Hematopoietic multipotent progenitor cell treated with erythropoietin and hydrocortisone succinate and interleukin-3 and kit ligand, for 6 days (in vitro differentiated cells): ENCODE results near the gene C9orf57.
A peak's percentile ranks its signal among the peaks of the same experiment; 100 is the strongest.
"Not testable (repeated sequence)": the region's sequence is repeated elsewhere in the genome, so short reads cannot be mapped to it uniquely, and the experiment has no call there.

Experiments used
- DNase-seq: peaks from one replicate; pipeline ENCODE4 v3.0.0-alpha.2; 2015

Gene C9orf57, protein sequence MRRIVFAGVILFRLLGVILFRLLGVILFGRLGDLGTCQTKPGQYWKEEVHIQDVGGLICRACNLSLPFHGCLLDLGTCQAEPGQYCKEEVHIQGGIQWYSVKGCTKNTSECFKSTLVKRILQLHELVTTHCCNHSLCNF

DNA sequence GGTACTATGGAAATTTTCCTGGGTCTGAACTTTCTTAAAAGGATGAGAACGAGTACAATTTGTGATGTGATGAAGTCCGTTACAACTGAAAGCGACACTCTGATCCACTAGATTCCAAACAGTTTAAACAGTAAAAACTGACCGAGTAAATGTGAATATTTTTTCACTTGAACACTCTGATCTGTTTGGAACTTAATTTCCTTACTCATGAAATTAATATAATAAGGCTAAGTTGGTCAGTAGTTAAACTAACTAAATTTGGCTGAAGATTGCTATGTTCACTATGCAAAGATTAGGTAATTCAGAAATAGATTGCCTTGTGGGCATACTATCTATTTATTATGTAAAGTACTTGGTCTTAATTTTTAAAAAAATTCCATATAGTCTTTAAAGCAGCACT is at the start of gene C9orf57:
Gene C9orf57, minus strand, starts transcription at position 101 of the 400 bp plus-strand sequence. CDS start 1,282 bp downstream, outside the sequence.
- no peak for DNase-seq

GRCh38 chr9:72102520-72102919 is 42.1 kb upstream of the C9orf57 start:
- DNase-seq = no peak

GRCh38 chr9:72095520-72095919 is 35.1 kb upstream of the C9orf57 start:
- DNase-seq = not testable (repeated sequence)

GRCh38 chr9:72092820-72093219 is 32.4 kb upstream of the C9orf57 start:
- DNase-seq = no peak

DNA sequence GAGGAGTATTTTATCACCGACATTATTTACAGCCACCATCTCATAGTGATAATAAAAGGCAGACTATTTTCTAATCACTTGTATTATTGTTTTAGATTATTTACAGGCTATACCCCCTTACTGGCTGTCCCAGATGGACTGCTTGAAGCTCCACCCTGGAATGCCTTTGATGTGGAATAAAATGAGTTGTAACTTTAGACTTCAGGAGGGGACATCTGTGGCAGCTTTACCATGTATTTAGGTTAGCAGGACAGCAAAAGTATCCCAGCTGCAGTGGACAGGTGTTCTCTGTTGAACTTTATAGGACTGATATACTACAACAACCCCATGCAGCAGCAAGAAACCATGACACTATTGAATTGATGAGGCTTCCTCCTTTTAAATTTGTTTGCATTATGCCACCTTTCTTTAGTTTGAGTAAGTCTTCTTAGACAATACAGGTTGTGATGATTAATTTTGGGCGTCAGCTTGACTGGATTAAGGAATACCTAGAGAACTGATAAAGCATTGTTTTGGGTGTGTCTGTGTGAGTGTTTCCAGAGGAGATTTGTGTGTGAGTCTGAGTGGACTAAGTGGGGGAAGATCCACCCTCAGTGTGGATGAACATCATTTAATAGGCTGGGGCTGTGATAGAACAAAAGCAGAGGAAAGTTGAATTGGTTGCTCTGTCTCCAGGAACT is 29.2 kb upstream of the C9orf57 start:
- no peak for DNase-seq

GRCh38 chr9:72082536-72082935 is 22.1 kb upstream of the C9orf57 start:
- DNase-seq = no peak

- not testable (repeated sequence) for DNase-seq
These were observed 14.3 kb upstream of the C9orf57 start for GRCh38 chr9:72074666-72075065.

- no peak for DNase-seq
These were observed 4.7 kb upstream of the C9orf57 start for GRCh38 chr9:72065076-72065475.

GRCh38 chr9:72052122-72052521 is 8.3 kb downstream of the C9orf57 start:
- no peak for DNase-seq

- DNase-seq = no peak
These were observed 11.6 kb downstream of the C9orf57 start for GRCh38 chr9:72048850-72049249.

DNA sequence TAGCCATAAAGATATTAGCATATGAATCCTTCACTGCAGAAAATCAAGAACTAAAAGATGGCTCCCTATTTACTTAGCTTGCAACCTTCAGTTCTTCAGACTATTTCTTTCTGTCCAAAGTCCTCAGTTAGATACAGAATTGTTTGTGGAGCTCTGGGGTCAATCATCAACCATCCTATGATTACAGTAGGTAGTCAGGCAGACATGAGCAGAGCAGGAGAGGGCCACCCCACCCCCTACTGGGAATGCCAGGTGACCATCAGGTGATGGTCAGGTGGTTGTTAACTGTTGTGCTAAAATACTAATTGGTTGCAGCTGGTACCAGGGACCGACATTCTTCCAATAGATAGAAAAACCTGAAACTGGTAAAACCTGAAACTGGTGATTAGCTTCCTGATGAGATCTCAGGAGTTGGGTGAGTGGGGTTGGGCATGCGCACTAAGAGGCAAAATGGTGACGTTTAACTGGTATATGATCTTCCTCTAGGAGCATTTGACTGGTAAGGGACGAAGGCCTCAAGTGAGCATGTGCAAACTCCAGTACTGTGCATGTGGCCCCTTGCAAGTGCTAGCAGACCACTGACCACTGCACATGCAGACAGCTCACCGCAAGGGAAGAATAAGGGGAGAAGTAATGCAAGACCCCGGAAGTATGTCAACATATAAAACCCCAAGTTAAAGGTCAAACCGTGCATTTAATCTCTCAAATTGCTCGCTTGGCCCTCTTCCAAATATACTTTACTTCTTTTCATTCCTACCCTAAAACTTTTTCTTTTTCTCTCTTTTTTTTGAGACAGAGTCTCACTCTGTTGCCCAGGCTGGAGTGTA is 13.6 kb downstream of the C9orf57 start:
- no peak for DNase-seq

DNA sequence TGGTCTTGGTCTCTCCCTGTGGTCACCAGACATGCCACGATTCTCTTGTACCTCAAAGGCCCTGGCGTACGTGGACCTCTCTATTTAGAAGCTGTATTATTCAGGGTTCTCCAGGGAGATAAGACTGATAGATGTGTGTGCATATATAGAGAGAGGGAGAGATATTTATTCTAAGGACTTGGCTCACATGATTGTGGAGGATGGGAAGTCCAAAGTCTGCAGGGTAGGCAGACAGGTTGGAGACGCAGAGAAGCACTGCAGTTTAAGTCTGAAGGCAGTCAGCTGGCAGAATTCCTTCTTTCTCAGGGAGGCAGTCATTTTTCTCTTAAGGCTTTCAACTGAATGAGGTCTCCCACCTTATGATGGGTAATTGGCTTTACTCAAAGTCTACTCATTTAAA is 16.3 kb downstream of the C9orf57 start:
- no peak for DNase-seq

DNA sequence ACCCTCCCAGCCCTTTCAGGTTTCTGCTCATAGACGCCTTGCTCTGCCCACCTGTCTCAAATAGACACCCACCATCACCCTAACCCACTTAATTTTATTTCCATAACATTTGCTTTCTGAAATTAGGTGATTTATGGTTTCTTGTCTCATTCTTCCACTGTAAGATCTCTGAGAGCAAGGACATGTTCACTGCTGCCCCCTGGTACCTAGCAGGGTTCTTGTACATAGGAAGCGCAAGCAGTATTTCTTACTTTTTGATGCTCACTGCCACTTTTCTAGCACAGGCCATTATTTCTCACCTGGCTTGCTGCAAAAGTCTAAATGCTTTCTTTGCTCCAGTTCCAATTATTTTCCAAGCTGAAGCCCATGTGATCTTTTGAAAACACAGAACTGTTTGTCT is 16.8 kb downstream of the C9orf57 start:
- no peak for DNase-seq

DNA sequence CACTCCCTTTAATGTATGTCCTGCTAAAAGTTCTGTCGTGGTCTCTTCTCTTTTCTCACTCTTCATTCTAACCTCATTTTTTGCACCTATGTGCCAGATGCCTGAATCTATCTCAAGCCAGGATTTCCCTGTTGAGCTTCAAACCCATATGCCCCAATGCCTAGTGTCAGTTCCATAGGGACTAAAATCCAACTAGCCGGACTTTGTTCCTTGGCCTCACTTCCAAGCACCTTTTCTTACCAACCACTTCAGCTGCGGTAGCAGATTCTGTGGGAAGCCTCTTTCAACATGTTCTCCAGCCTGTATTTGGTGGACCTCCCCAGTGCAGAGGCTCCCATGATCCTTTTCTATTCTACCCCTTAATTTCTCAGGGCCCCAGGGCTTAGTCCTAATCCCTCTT is 17.5 kb downstream of the C9orf57 start:
- DNase-seq = no peak

- peak; percentile 59 for DNase-seq
These were observed 18.6 kb downstream of the C9orf57 start for GRCh38 chr9:72041775-72042194.

GRCh38 chr9:72041369-72041768 is 19.0 kb downstream of the C9orf57 start:
- no peak for DNase-seq

DNA sequence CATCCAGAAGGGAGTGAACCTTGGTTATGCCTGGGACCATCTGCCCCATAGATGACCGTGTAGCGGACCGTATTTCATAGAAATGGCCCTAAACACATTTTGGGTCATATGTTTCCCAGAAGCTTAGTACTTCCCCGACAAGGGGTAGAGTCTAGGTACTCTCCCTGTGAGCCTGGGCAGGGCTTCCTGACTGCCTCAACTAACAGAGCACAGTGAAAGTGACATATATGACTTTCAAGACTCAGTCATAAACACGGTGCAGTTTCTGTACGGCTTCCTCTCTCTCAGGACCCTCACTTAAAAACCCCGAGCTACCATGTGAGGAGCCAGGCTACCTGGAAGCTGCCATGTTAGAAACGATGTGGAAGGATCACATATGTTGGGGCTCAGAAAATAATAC is 20.9 kb downstream of the C9orf57 start:
- no peak for DNase-seq

- peak; percentile 81 for DNase-seq
These were observed 21.5 kb downstream of the C9orf57 start for GRCh38 chr9:72038890-72039410.

- DNase-seq = no peak
These were observed 22.0 kb downstream of the C9orf57 start for GRCh38 chr9:72038408-72038807.

DNA sequence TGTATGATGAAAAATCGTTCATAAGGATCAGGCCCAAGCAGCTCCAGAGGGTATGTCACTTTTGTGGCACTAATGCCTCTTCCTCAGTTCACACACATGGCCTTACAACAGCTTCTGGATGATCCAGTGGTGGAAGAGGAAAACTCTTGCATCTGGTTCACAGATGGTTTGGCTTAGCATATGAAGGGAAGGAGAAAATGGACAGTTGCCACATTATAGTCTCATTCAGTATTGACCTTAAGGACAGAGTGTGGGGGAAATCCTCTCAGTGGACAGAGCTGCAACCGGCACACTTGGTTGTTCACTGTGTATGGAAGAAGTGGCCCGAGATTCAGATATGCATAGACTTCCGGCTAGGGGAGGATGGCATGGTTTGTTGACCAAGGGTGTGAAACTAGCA is 22.8 kb downstream of the C9orf57 start:
- DNase-seq = no peak

- no peak for DNase-seq
These were observed 29.6 kb downstream of the C9orf57 start for GRCh38 chr9:72030767-72031166.

DNA sequence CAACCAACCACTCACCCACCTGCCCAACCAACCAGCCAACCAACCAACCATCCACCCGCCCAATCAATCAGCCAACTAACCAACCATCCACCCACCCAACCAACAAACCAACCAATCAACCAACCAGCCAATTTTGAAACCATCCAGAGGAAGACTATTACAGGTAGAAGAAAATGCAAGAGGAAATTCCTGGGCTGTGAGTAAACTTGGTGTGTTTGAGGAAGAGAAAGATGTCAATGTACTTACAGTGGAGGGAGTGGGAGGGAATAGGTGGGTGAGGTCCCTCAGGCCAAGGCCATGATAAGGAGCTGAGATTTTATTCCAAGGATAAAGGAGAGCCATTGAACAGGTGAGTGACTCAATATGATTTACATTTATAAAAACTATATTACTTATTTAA is 30.4 kb downstream of the C9orf57 start:
- no peak for DNase-seq

DNA sequence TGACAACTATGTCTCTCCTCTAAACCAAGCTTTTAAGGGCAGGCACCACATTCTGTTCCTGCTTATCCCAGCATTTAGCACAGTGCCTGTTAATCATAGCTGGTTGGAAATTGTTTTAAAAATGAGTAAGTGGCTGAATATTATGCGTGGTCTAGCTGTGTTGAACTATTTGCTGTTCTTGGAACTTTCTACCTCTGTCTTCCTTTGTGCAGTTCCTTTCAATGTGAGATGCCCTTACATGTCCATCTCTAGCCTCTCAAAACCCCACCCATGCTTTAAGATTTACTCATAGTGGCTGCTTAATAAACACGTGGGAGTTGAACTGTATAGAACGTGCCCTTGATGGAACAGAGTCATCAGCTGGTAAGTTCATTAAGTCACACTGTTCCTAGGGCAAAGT is 34.5 kb downstream of the C9orf57 start:
- no peak for DNase-seq

DNA sequence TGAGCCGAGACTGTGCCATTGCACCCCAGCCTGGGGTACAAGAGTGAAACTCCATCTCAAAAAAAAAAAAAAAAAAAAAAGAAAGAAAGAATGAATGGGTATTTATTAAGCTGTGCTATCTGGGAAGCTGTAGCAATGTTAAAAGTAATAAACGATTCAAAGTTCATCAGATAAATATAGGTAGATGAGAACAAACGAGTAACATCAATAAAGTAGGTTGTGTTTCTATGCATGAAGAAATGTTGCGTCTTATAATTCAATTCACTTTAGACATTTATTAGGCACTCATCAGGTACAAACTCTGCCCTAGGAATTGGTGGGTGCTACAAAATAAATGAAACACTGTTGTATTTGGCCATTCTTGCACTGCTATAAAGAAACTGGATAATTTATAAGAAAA is 36.8 kb downstream of the C9orf57 start:
- DNase-seq = no peak
